C4-2B (cell line): Measurements from ENCODE around the gene MAMDC2.

Experiments
- ZFX ChIP-seq: fragments of 450-650 bp; IDR thresholded peaks from 2 replicates; pipeline ENCODE4 v1.6.1; 2017
- TF ChIP-seq, protein P1 (sequence below): fragments of 450-650 bp; conservative IDR thresholded peaks from 2 replicates; pipeline ENCODE4 v1.5.1; 2017; ENCODE audit warnings: mild to moderate bottlenecking

DNA sequence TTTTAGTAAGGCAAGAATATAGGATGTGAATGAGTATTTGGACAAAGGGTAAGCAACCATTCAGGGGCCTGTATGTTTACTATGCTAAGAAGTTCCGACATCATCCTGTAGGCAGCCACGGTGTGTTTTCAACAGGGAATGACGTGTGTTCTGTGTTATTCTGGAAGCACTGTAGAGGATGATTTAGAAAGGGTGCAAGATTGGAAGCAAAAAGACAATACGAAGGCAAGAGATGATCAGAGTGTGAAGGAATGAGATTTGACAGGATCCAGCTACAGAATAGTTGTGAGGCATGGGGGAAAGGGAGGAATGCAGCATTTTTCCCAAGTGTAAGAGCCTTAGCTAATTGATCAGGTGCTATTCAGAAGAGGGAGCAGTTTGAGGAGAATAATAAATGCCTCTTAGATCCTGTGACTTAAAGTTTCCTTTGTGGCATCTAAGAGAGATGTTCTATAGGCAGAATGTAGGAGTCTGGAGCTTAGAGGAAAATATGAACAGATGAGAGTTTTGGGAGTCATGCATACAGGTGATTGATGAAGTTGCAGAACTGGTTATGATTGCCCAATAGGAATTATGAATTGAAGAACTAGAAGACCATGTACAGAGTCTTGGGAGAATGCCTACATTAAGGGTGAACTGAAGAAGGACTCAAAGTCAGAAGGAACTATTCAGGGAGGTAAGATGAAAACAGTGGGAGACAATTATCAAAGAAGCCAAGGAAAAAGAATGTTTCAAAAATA, 217.7 kb downstream of the MAMDC2 start:
- TF ChIP-seq, protein P1, sequence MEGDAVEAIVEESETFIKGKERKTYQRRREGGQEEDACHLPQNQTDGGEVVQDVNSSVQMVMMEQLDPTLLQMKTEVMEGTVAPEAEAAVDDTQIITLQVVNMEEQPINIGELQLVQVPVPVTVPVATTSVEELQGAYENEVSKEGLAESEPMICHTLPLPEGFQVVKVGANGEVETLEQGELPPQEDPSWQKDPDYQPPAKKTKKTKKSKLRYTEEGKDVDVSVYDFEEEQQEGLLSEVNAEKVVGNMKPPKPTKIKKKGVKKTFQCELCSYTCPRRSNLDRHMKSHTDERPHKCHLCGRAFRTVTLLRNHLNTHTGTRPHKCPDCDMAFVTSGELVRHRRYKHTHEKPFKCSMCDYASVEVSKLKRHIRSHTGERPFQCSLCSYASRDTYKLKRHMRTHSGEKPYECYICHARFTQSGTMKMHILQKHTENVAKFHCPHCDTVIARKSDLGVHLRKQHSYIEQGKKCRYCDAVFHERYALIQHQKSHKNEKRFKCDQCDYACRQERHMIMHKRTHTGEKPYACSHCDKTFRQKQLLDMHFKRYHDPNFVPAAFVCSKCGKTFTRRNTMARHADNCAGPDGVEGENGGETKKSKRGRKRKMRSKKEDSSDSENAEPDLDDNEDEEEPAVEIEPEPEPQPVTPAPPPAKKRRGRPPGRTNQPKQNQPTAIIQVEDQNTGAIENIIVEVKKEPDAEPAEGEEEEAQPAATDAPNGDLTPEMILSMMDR: no peak
- TF ChIP-seq ZFX: no peak
